ENCODE measurements around the gene POLDIP2.
"Not testable (repeated sequence)": the region's sequence is repeated elsewhere in the genome, so short reads cannot be mapped to it uniquely, and the experiment has no call there.

The POLDIP2 gene

GRCh38 chr17:28364665-28365363 is 7.5 kb upstream of the POLDIP2 start, which contains the start of gene SEBOX:
SEBOX (minus strand) TSS chr17:28365199; CDS start chr17:28365151, 48 bp downstream.
- no peak for DNase-seq

- no peak for DNase-seq
Measured at GRCh38 chr17:28363776-28364650, 6.7 kb upstream of the POLDIP2 start.

GRCh38 chr17:28363186-28363585 is 5.9 kb upstream of the POLDIP2 start:
- DNase-seq, result no peak

- DNase-seq, result no peak
Measured at GRCh38 chr17:28357901-28358197, 522 bp upstream of the POLDIP2 start.

- DNase-seq, result no peak
Measured at GRCh38 chr17:28350271-28350670, 7.1 kb downstream of the POLDIP2 start.

- no peak for DNase-seq
Measured at GRCh38 chr17:28348979-28349378, 8.3 kb downstream of the POLDIP2 start.

GRCh38 chr17:28347261-28347891 is 10.0 kb downstream of the POLDIP2 start:
- no peak for DNase-seq

- no peak for DNase-seq
Measured at GRCh38 chr17:28346746-28347246, 10.5 kb downstream of the POLDIP2 start.

GRCh38 chr17:28346199-28346580 is 11.1 kb downstream of the POLDIP2 start:
- DNase-seq, result no peak

- no peak for DNase-seq
Measured at GRCh38 chr17:28345419-28346198, 11.7 kb downstream of the POLDIP2 start.

GRCh38 chr17:28344435-28344901 is 12.9 kb downstream of the POLDIP2 start:
- DNase-seq, result no peak

- no peak for DNase-seq
Measured at GRCh38 chr17:28344011-28344410, 13.3 kb downstream of the POLDIP2 start.

- no peak for DNase-seq
Measured at GRCh38 chr17:28343491-28343932, 13.8 kb downstream of the POLDIP2 start.

GRCh38 chr17:28342313-28342712 is 15.0 kb downstream of the POLDIP2 start:
- DNase-seq, result no peak

GRCh38 chr17:28341516-28341915 is 15.8 kb downstream of the POLDIP2 start:
- DNase-seq, result no peak

GRCh38 chr17:28340374-28340773 is 17.0 kb downstream of the POLDIP2 start:
- no peak for DNase-seq

- DNase-seq, result no peak
Measured at GRCh38 chr17:28339431-28339830, 17.9 kb downstream of the POLDIP2 start.

- not testable (repeated sequence) for DNase-seq
Measured at GRCh38 chr17:28338769-28339212, 18.5 kb downstream of the POLDIP2 start.

GRCh38 chr17:28338056-28338768 is 19.1 kb downstream of the POLDIP2 start:
- DNase-seq, result no peak

- no peak for DNase-seq
Measured at GRCh38 chr17:28335959-28336871, 21.1 kb downstream of the POLDIP2 start.
